ENCODE results near the gene KANK4. TPM values are rescaled to one million over a fixed set of nuclear protein-coding genes. Genes with fewer than 3 reads are reported as not detected.

The KANK4 gene
- total RNA-seq, 4 donors from 2014 or later = 0.17 to 9.4 (median 0.35) TPM

DNA sequence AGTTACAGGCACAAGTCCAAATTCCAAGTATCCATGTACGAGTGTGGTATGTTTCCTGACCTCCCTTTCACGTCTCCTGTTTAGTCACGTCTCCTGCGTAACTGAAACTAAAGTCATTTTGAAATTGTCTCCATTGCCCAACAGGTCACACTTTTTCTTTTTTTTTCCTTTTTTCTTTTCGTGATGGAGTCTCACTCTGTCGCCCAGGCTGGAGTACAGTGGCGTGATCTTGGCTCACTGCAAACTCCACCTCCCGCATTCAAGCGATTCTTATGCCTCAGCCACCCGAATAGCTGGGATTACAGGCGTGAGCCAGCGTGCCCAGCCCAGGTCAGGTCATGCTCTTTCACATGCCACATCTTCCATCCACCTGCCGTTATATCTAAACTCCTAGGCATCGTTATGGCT lies 86.4 kb downstream of the KANK4 start:
- TF ChIP-seq, protein P1, sequence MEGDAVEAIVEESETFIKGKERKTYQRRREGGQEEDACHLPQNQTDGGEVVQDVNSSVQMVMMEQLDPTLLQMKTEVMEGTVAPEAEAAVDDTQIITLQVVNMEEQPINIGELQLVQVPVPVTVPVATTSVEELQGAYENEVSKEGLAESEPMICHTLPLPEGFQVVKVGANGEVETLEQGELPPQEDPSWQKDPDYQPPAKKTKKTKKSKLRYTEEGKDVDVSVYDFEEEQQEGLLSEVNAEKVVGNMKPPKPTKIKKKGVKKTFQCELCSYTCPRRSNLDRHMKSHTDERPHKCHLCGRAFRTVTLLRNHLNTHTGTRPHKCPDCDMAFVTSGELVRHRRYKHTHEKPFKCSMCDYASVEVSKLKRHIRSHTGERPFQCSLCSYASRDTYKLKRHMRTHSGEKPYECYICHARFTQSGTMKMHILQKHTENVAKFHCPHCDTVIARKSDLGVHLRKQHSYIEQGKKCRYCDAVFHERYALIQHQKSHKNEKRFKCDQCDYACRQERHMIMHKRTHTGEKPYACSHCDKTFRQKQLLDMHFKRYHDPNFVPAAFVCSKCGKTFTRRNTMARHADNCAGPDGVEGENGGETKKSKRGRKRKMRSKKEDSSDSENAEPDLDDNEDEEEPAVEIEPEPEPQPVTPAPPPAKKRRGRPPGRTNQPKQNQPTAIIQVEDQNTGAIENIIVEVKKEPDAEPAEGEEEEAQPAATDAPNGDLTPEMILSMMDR (IDR thresholded peaks at IDR 0.05; ENCODE audit: low read depth) = no peak

DNA sequence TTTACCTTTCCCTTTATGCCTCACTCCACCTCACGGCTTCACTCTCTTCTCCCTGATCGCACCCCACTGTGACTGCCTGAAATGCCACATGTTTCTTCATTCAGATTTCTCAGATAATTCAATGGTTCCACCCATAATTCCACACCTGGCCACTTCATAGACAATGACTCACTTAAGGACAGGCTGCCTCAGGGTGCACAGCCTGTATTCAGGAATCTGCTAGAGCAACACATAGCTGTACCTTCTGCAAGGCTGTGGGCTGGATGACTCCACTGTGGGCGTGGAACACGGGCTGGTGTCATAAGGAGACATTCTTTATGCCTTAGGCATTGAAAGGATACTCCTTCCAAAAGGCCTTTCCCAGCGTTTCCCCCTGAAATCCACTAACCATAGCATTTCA lies 88.5 kb downstream of the KANK4 start:
- TF ChIP-seq, protein P1 (IDR thresholded peaks at IDR 0.05; ENCODE audit: low read depth) = no peak

DNA sequence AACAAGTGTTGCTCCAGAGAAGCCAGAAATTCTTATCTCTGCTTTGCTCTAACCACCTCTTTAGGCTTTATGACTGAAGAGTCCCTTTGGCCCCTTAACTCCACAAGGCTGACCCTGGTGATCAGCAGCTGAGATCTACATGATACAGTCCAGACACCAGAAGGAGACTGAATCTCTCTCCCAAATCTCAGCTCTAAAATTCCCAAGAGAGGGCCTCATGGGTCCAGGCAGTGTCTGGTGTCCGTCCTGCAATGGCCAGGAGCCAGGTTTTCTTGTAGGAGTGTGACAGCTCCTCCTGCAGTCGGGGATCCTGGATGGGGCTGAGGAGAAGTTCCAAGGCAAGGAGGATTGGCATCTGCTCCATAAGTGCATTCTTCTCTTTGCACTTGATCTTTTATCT lies 89.3 kb downstream of the KANK4 start:
- TF ChIP-seq, protein P1 (IDR thresholded peaks at IDR 0.05; ENCODE audit: low read depth) = no peak

DNA sequence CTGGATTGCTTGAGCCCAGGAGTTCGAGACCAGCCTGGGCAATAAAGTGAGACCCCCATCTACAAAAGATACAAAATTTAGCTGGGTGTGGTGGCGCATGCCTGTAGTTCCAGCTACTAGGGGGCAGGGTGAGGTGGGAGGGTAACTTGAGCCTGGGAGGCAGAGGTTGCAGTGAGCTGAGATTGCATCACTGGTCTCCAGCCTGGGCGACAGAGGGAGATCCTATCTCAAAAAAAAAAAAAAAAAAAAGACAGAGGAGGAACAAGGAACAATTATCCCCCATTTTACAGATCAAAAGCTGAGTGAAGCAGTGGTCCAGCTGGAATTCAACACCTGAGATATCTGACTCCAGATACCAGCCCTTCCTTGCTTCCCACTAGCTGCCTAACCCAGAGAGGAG lies 89.8 kb downstream of the KANK4 start:
- TF ChIP-seq, protein P1 (IDR thresholded peaks at IDR 0.05; ENCODE audit: low read depth) = no peak

DNA sequence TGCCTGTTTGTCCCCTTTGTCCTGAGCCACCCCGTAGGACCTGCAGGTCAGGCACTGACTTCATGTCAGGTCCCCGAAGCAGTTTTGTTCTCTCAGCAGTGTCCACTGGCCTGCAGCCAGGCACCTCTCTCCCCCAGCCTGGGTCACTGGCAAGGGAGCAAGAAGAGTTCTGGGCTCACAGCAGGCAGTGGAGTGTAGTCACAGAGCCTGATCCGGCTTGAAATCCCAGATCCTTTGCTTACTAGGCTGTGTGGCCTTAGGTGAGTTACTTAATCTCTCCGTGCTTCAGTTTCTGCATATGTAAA lies 90.4 kb downstream of the KANK4 start:
- TF ChIP-seq, protein P1 (IDR thresholded peaks at IDR 0.05; ENCODE audit: low read depth) = no peak

DNA sequence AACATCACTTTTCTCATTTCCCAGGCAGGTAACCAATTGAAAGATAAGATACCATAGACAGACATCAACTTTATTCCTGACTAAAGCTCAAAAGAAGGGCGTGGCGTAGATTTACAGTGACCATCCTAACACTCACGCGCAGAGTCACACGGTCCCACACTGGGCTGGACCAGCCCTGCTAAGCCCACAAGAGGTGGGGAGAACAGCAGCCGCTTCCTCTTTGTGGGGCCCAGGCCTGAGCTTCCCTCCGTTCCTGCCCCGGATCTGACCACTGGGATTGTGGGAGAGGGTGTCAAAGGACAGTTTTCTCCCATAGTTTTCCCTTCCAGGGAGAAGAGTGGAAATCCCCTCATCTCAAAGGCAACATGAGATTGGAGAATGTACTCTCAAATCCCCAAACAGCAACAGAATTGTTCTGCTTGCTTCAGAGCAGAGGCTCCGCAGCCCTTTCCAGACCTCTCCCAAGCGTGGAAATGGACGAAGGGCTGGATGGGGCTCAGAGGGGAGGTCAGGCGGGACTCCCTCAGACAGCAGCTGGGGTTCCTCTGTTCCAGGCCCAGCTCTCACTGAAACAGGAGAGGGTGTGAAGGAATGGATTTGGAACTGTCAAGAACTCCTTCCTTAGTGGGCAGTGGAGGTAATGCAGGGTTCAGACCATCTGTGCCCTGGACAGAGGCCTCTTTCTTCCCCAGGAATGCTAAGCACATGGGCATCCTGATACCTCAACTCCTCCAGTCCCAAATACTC lies 90.9 kb downstream of the KANK4 start:
- TF ChIP-seq, protein P1 (IDR thresholded peaks at IDR 0.05; ENCODE audit: low read depth) = no peak

DNA sequence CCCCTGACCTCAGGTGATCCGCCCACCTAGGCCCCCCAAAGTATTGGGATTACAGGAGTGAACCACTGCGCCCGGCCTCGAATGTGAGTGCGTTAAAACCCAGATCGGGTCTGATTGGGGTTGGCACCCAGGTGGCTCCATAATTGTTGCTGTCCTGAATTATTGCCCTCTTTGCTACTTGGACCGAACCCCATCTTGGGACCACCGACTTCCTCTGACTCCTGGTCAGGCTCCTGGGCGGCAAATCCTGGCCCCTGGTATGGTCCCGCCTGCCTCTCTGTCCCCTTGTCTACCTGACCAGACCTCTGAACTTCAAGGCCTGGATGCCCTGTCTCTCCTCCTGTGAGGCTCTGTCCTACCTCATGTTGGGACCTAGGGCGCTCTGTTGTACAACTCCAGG lies 91.7 kb downstream of the KANK4 start:
- TF ChIP-seq, protein P1 (IDR thresholded peaks at IDR 0.05; ENCODE audit: low read depth) = no peak
